HEK293 (cell line): ENCODE results near the gene ARMC3.

Experiments
- CTCF ChIA-PET: fragments of 350-600 bp; formaldehyde crosslinking; extraction: SDS; loops from one replicate; lab custom pipeline; 2021; ENCODE audit warnings: antibody characterized with exemption; lab: Yijun Ruan, JAX
- POLR2A ChIA-PET: fragments of 300-600 bp; formaldehyde crosslinking; extraction: SDS; loops from one replicate; lab custom pipeline; 2020; ENCODE audit warnings: antibody characterized with exemption, inconsistent platforms; lab: Yijun Ruan, JAX
- H3K27ac ChIP-seq: fragments of 200-500 bp; sonication (Bioruptor generic); 2 replicates; pipeline ENCODE4 v1.5.1; 2014; ENCODE audit warnings: low read depth, low read length, control low read depth, inconsistent platforms; ENCODE audit errors: extremely low read depth
- H3K36me3 ChIP-seq, 2 experiments: fragments of 200-500 bp in 1 of 2; sonication (Bioruptor generic) in 1 of 2; 1 replicate in 1 of 2; 2 replicates in 1 of 2; pipeline ENCODE4 v1.5.1; 2014 to 2017; ENCODE audit warnings: inconsistent platforms in 2 of 2, low read length in 2 of 2; ENCODE audit not compliant: control insufficient read depth in 2 of 2, insufficient read depth in 1 of 2
- H3K4me1 ChIP-seq: fragments of 200-500 bp; sonication (Bioruptor generic); 2 replicates; pipeline ENCODE4 v1.5.1; 2014; ENCODE audit warnings: mild to moderate bottlenecking, low read length, inconsistent platforms; ENCODE audit not compliant: control insufficient read depth, insufficient read depth
- H3K4me3 ChIP-seq: 2 replicates; pipeline ENCODE4 v1.5.1; 2011; ENCODE audit warnings: low read depth, mild to moderate bottlenecking, control low read depth, low read length, moderate library complexity
- H3K9me3 ChIP-seq: fragments of 200-500 bp; sonication (Bioruptor generic); 2 replicates; pipeline ENCODE4 v1.5.1; 2014; ENCODE audit warnings: low read depth, low read length, inconsistent platforms; ENCODE audit not compliant: control insufficient read depth, insufficient read depth
- FEZF1 ChIP-seq: fragments of 450-650 bp; formaldehyde crosslinking; IDR thresholded peaks from 2 replicates; pipeline ENCODE4 v1.5.1; 2016; ENCODE audit warnings: missing biosample characterization, missing genetic modification characterization
- KLF8 ChIP-seq: fragments of 450-650 bp; formaldehyde crosslinking; IDR thresholded peaks from 2 replicates; pipeline ENCODE4 v1.5.1; 2016; ENCODE audit warnings: missing biosample characterization, missing genetic modification characterization
- OSR2 ChIP-seq: fragments of 450-650 bp; formaldehyde crosslinking; IDR thresholded peaks from 2 replicates; pipeline ENCODE4 v1.5.1; 2016; ENCODE audit warnings: missing biosample characterization, missing genetic modification characterization
- SP7 ChIP-seq: fragments of 450-650 bp; formaldehyde crosslinking; IDR thresholded peaks from 2 replicates; pipeline ENCODE4 v1.5.1; 2016; ENCODE audit warnings: missing biosample characterization, missing genetic modification characterization
- TCF7L2 ChIP-seq: IDR thresholded peaks from 2 replicates; pipeline ENCODE4 v1.6.1; 2011; ENCODE audit warnings: low read depth, mild to moderate bottlenecking, inconsistent platforms, low read length, moderate library complexity, borderline replicate concordance
- ZEB2 ChIP-seq: fragments of 450-650 bp; formaldehyde crosslinking; IDR thresholded peaks from 2 replicates; pipeline ENCODE4 v1.5.1; 2016; ENCODE audit warnings: missing biosample characterization, missing genetic modification characterization
- ZNF184 ChIP-seq: fragments of 450-650 bp; IDR thresholded peaks from 2 replicates; pipeline ENCODE4 v1.5.1; 2018; ENCODE audit warnings: missing biosample characterization, mild to moderate bottlenecking, missing genetic modification characterization
- ZNF311 ChIP-seq: fragments of 450-650 bp; formaldehyde crosslinking; IDR thresholded peaks from 2 replicates; pipeline ENCODE4 v1.5.1; 2017; ENCODE audit warnings: missing biosample characterization, missing genetic modification characterization, borderline replicate concordance
- ZNF335 ChIP-seq: fragments of 450-650 bp; formaldehyde crosslinking; conservative IDR thresholded peaks from 2 replicates; pipeline ENCODE4 v1.5.1; 2016; ENCODE audit warnings: missing biosample characterization, missing genetic modification characterization
- ZNF366 ChIP-seq: fragments of 450-650 bp; formaldehyde crosslinking; conservative IDR thresholded peaks from 2 replicates; pipeline ENCODE4 v1.5.1; 2016; ENCODE audit warnings: missing biosample characterization, missing genetic modification characterization
- ZNF433 ChIP-seq: fragments of 450-650 bp; formaldehyde crosslinking; IDR thresholded peaks from 2 replicates; pipeline ENCODE4 v1.5.1; 2016; ENCODE audit warnings: missing biosample characterization, missing genetic modification characterization, low read depth
- ZNF473 ChIP-seq: fragments of 450-650 bp; formaldehyde crosslinking; IDR thresholded peaks from 2 replicates; pipeline ENCODE4 v1.5.1; 2017; ENCODE audit warnings: missing biosample characterization, missing genetic modification characterization
- ZNF514 ChIP-seq: fragments of 450-650 bp; formaldehyde crosslinking; IDR thresholded peaks from 2 replicates; pipeline ENCODE4 v1.5.1; 2016; ENCODE audit warnings: missing biosample characterization, missing genetic modification characterization
- ZNF555 ChIP-seq: fragments of 450-650 bp; formaldehyde crosslinking; conservative IDR thresholded peaks from 2 replicates; pipeline ENCODE4 v1.5.1; 2017; ENCODE audit warnings: missing biosample characterization, mild to moderate bottlenecking, missing genetic modification characterization, inconsistent platforms
- ZNF558 ChIP-seq: fragments of 450-650 bp; formaldehyde crosslinking; IDR thresholded peaks from 2 replicates; pipeline ENCODE4 v1.5.1; 2016; ENCODE audit warnings: missing biosample characterization, missing genetic modification characterization
- ZNF560 ChIP-seq: fragments of 450-650 bp; formaldehyde crosslinking; IDR thresholded peaks from 2 replicates; pipeline ENCODE4 v1.5.1; 2017; ENCODE audit warnings: missing biosample characterization, missing genetic modification characterization, borderline replicate concordance
- ZNF561 ChIP-seq: fragments of 450-650 bp; IDR thresholded peaks from 2 replicates; pipeline ENCODE4 v1.5.1; 2018; ENCODE audit warnings: missing biosample characterization, missing genetic modification characterization, borderline replicate concordance
- ZNF629 ChIP-seq: fragments of 450-650 bp; formaldehyde crosslinking; IDR thresholded peaks from 2 replicates; pipeline ENCODE4 v1.5.1; 2017; ENCODE audit warnings: missing biosample characterization, missing genetic modification characterization
- ZNF792 ChIP-seq: fragments of 450-650 bp; formaldehyde crosslinking; IDR thresholded peaks from 2 replicates; pipeline ENCODE4 v1.5.1; 2016; ENCODE audit warnings: missing biosample characterization, missing genetic modification characterization
- ZNF843 ChIP-seq: fragments of 450-650 bp; formaldehyde crosslinking; IDR thresholded peaks from 2 replicates; pipeline ENCODE4 v1.5.1; 2016; ENCODE audit warnings: missing biosample characterization, missing genetic modification characterization
- ZXDB ChIP-seq: fragments of 450-650 bp; formaldehyde crosslinking; IDR thresholded peaks from 2 replicates; pipeline ENCODE4 v1.5.1; 2016; ENCODE audit warnings: missing biosample characterization, missing genetic modification characterization
- TF ChIP-seq, protein P1 (sequence below): fragments of 450-650 bp; formaldehyde crosslinking; IDR thresholded peaks from 2 replicates; pipeline ENCODE4 v1.5.1; 2016; ENCODE audit warnings: missing biosample characterization, missing genetic modification characterization
- TF ChIP-seq, protein P2 (sequence below): fragments of 450-650 bp; formaldehyde crosslinking; IDR thresholded peaks from 2 replicates; pipeline ENCODE4 v1.5.1; 2017; ENCODE audit warnings: missing biosample characterization, missing genetic modification characterization
- TF ChIP-seq, protein P3 (sequence below): fragments of 450-650 bp; formaldehyde crosslinking; IDR thresholded peaks from 2 replicates; pipeline ENCODE4 v1.5.1; 2016; ENCODE audit warnings: missing biosample characterization, missing genetic modification characterization
- TF ChIP-seq, protein P4 (sequence below): fragments of 450-650 bp; formaldehyde crosslinking; IDR thresholded peaks from 2 replicates; pipeline ENCODE4 v1.5.1; 2016; ENCODE audit warnings: missing biosample characterization, missing genetic modification characterization
- TF ChIP-seq, protein P5 (sequence below): fragments of 450-650 bp; formaldehyde crosslinking; IDR thresholded peaks from 2 replicates; pipeline ENCODE4 v1.5.1; 2016; ENCODE audit warnings: missing biosample characterization, missing genetic modification characterization
- TF ChIP-seq, protein P6 (sequence below): fragments of 450-650 bp; formaldehyde crosslinking; IDR thresholded peaks from 2 replicates; pipeline ENCODE4 v1.5.1; 2017; ENCODE audit warnings: missing biosample characterization, missing genetic modification characterization

Gene ARMC3

DNA sequence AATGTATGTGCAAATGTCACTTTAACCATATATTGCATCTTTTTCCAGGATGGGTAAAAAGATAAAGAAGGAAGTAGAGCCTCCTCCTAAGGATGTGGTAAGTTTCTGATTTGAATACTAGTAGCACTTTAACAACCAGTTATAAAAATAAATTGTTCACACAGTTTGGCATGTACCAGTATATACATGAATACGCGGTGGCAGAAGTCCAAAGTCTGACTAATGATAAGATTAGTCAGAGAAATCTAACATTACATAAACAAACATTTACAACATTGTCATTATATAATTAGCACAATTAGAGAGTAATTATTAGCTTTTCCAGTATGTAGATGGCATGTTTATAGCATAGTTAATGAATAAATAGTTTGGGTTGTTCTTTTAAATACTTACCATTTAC, 4.1 kb downstream of the ARMC3 start:
- Histone ChIP-seq H3K4me1 (peaks cover 12% of the 10 kb centered on the region), H3K9me3 (no peaks in the 10 kb centered on the region), H3K27ac (no peak overlapping the region), H3K36me3 (no peaks in the 10 kb centered on the region), H3K4me3 (no peak overlapping the region)
- CTCF ChIA-PET = no interaction called here
- POLR2A ChIA-PET = no interaction called here
- TF ChIP-seq ZNF366 (peak; percentile 84), OSR2 (tag by site-specific recombination) (peak; percentile 86), ZNF335 (tag by site-specific recombination) (no peak), ZEB2 (tag by site-specific recombination) (peak; percentile 72; the same call in 1 of the 2 replicates), ZNF843 (tag by site-specific recombination) (peak; percentile 73; the same call in 1 of the 2 replicates), TCF7L2 (no peak), SP7 (peak; percentile 98), ZNF184 (tag by site-specific recombination) (peak; percentile 68; the same call in 1 of the 2 replicates), KLF8 (tag by site-specific recombination) (peak; percentile 44; the same call in 1 of the 2 replicates), ZNF311 (tag by site-specific recombination) (no peak), ZNF792 (no peak), ZNF561 (tag by site-specific recombination) (no peak), ZNF473 (tag by site-specific recombination) (no peak), FEZF1 (tag by site-specific recombination) (peak; percentile 58; the same call in 1 of the 2 replicates), ZNF433 (tag by site-specific recombination) (no peak), ZNF514 (no peak), ZXDB (tag by site-specific recombination) (no peak), ZNF555 (tag by site-specific recombination) (no peak), ZNF629 (tag by site-specific recombination) (peak; percentile 59), ZNF558 (0 out of 2 replicates have a peak, but pooled peaks have one; percentile 28), ZNF560 (no peak)
- TF ChIP-seq, protein P1, sequence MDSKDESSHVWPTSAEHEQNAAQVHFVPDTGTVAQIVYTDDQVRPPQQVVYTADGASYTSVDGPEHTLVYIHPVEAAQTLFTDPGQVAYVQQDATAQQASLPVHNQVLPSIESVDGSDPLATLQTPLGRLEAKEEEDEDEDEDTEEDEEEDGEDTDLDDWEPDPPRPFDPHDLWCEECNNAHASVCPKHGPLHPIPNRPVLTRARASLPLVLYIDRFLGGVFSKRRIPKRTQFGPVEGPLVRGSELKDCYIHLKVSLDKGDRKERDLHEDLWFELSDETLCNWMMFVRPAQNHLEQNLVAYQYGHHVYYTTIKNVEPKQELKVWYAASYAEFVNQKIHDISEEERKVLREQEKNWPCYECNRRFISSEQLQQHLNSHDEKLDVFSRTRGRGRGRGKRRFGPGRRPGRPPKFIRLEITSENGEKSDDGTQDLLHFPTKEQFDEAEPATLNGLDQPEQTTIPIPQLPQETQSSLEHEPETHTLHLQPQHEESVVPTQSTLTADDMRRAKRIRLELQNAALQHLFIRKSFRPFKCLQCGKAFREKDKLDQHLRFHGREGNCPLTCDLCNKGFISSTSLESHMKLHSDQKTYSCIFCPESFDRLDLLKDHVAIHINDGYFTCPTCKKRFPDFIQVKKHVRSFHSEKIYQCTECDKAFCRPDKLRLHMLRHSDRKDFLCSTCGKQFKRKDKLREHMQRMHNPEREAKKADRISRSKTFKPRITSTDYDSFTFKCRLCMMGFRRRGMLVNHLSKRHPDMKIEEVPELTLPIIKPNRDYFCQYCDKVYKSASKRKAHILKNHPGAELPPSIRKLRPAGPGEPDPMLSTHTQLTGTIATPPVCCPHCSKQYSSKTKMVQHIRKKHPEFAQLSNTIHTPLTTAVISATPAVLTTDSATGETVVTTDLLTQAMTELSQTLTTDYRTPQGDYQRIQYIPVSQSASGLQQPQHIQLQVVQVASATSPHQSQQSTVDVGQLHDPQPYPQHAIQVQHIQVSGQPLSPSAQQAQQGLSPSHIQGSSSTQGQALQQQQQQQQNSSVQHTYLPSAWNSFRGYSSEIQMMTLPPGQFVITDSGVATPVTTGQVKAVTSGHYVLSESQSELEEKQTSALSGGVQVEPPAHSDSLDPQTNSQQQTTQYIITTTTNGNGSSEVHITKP (tag by site-specific recombination) = peak; percentile 46; the same call in 1 of the 2 replicates
- TF ChIP-seq, protein P2, sequence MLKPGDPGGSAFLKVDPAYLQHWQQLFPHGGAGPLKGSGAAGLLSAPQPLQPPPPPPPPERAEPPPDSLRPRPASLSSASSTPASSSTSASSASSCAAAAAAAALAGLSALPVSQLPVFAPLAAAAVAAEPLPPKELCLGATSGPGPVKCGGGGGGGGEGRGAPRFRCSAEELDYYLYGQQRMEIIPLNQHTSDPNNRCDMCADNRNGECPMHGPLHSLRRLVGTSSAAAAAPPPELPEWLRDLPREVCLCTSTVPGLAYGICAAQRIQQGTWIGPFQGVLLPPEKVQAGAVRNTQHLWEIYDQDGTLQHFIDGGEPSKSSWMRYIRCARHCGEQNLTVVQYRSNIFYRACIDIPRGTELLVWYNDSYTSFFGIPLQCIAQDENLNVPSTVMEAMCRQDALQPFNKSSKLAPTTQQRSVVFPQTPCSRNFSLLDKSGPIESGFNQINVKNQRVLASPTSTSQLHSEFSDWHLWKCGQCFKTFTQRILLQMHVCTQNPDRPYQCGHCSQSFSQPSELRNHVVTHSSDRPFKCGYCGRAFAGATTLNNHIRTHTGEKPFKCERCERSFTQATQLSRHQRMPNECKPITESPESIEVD (tag by site-specific recombination) = peak; percentile 66
- TF ChIP-seq, protein P3, sequence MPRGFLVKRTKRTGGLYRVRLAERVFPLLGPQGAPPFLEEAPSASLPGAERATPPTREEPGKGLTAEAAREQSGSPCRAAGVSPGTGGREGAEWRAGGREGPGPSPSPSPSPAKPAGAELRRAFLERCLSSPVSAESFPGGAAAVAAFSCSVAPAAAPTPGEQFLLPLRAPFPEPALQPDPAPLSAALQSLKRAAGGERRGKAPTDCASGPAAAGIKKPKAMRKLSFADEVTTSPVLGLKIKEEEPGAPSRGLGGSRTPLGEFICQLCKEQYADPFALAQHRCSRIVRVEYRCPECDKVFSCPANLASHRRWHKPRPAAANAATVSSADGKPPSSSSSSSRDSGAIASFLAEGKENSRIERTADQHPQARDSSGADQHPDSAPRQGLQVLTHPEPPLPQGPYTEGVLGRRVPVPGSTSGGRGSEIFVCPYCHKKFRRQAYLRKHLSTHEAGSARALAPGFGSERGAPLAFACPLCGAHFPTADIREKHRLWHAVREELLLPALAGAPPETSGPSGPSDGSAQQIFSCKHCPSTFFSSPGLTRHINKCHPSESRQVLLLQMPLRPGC (tag by site-specific recombination) = 0 out of 2 replicates have a peak, but pooled peaks have one; percentile 27
- TF ChIP-seq, protein P4, sequence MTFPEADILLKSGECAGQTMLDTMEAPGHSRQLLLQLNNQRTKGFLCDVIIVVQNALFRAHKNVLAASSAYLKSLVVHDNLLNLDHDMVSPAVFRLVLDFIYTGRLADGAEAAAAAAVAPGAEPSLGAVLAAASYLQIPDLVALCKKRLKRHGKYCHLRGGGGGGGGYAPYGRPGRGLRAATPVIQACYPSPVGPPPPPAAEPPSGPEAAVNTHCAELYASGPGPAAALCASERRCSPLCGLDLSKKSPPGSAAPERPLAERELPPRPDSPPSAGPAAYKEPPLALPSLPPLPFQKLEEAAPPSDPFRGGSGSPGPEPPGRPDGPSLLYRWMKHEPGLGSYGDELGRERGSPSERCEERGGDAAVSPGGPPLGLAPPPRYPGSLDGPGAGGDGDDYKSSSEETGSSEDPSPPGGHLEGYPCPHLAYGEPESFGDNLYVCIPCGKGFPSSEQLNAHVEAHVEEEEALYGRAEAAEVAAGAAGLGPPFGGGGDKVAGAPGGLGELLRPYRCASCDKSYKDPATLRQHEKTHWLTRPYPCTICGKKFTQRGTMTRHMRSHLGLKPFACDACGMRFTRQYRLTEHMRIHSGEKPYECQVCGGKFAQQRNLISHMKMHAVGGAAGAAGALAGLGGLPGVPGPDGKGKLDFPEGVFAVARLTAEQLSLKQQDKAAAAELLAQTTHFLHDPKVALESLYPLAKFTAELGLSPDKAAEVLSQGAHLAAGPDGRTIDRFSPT (tag by site-specific recombination) = peak; percentile 33; the same call in 1 of the 2 replicates
- TF ChIP-seq, protein P5, sequence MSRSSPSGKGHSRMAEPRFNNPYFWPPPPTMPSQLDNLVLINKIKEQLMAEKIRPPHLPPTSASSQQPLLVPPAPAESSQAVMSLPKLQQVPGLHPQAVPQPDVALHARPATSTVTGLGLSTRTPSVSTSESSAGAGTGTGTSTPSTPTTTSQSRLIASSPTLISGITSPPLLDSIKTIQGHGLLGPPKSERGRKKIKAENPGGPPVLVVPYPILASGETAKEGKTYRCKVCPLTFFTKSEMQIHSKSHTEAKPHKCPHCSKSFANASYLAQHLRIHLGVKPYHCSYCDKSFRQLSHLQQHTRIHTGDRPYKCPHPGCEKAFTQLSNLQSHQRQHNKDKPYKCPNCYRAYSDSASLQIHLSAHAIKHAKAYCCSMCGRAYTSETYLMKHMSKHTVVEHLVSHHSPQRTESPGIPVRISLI (tag by site-specific recombination) = peak; percentile 44; the same call in 1 of the 2 replicates
- TF ChIP-seq, protein P6, sequence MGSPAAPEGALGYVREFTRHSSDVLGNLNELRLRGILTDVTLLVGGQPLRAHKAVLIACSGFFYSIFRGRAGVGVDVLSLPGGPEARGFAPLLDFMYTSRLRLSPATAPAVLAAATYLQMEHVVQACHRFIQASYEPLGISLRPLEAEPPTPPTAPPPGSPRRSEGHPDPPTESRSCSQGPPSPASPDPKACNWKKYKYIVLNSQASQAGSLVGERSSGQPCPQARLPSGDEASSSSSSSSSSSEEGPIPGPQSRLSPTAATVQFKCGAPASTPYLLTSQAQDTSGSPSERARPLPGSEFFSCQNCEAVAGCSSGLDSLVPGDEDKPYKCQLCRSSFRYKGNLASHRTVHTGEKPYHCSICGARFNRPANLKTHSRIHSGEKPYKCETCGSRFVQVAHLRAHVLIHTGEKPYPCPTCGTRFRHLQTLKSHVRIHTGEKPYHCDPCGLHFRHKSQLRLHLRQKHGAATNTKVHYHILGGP (tag by site-specific recombination) = 0 out of 2 replicates have a peak, but pooled peaks have one; percentile 26
